Vein endothelial cell (primary cell): Measurements from ENCODE around the gene CELA1. TPM values are rescaled to one million over a fixed set of nuclear protein-coding genes. Genes with fewer than 3 reads are reported as not detected.

ENCODE experiments used
- total RNA-seq: library from RNA; depleted of rRNA; stranded (reverse); fragments of >200 nt; gene quantifications from 2 replicates; pipeline ENCODE4 v1.2.3, GENCODE V29; 2012

Gene CELA1
- total RNA-seq = not detected in 2 replicates

GRCh38 chr12:51346581-51346980 is at the start of gene CELA1:
Gene CELA1, minus strand, starts transcription at chr12:51346679. Its CDS starts 41 bp downstream, at chr12:51346638.

GRCh38 chr12:51391283-51392123 is 45.0 kb upstream of the CELA1 start, which contains the start of gene GALNT6:
Gene GALNT6, minus strand, starts transcription at chr12:51391406. Its CDS starts 11,625 bp downstream, at chr12:51379781.

GRCh38 chr12:51323966-51324895 is 22.2 kb downstream of the CELA1 start, which contains the start of gene BIN2:
Gene BIN2, minus strand, starts transcription at chr12:51324174. Its CDS starts 72 bp downstream, at chr12:51324102.

Other genes starting within 250 kb of the CELA1 start
- gene TFCP2, start 173.5 kb downstream of the CELA1 start, total RNA-seq = 6.5 and 10.1 TPM in 2 replicates
- 2.9 and 5.6 TPM in 2 replicates for gene POU6F1, start 128.6 kb downstream of the CELA1 start, total RNA-seq
- gene DAZAP2, start 107.9 kb downstream of the CELA1 start, total RNA-seq = 198 and 222 TPM in 2 replicates
- 13.4 and 18.6 TPM in 2 replicates for gene SMAGP, start 76.3 kb downstream of the CELA1 start, total RNA-seq
- gene BIN2, start 22.5 kb downstream of the CELA1 start, total RNA-seq = not detected in 2 replicates
- 63.4 and 69.8 TPM in 2 replicates for gene GALNT6, start 44.7 kb upstream of the CELA1 start, total RNA-seq
- gene SLC4A8, start 78.2 kb upstream of the CELA1 start, total RNA-seq = 1.6 and 2.5 TPM in 2 replicates
- 2.5 and 4.9 TPM in 2 replicates for gene SCN8A, start 244.6 kb upstream of the CELA1 start, total RNA-seq